ENCODE measurements around the gene COG8.

DNA sequence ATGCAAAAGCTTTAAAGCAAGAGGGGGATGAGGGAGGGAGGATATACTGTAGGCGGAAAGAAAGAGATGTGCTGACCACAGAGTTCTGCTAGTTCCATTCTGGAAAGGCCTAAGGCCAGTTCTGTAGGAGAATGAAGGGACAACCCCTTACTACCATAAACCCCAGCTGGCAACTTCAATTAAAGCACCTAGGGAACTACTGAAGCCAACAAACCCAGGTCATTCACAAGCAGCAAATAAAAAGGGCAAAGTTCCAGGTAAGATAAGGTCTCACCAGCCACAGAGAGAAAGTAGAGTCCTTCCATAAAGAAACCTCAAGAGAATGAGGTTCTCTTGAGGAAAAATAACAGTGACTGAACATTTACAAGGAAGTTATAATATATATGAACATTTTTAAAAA, 33.7 kb upstream of the COG8 start:
- TF ChIP-seq, protein P1, sequence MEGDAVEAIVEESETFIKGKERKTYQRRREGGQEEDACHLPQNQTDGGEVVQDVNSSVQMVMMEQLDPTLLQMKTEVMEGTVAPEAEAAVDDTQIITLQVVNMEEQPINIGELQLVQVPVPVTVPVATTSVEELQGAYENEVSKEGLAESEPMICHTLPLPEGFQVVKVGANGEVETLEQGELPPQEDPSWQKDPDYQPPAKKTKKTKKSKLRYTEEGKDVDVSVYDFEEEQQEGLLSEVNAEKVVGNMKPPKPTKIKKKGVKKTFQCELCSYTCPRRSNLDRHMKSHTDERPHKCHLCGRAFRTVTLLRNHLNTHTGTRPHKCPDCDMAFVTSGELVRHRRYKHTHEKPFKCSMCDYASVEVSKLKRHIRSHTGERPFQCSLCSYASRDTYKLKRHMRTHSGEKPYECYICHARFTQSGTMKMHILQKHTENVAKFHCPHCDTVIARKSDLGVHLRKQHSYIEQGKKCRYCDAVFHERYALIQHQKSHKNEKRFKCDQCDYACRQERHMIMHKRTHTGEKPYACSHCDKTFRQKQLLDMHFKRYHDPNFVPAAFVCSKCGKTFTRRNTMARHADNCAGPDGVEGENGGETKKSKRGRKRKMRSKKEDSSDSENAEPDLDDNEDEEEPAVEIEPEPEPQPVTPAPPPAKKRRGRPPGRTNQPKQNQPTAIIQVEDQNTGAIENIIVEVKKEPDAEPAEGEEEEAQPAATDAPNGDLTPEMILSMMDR (IDR thresholded peaks at IDR 0.05) = no peak
- no peak for TF ChIP-seq ZFX (IDR thresholded peaks at IDR 0.05; ENCODE audit: borderline replicate concordance)
